ENCODE measurements around the gene ANXA10. TPM values are rescaled to one million over a fixed set of nuclear protein-coding genes. Genes with fewer than 3 reads are reported as not detected.

Gene ANXA10
- total and polyA plus RNA-seq, 2 of the 8 experiments (the other 6 are each of a cell fraction or from before 2014, with no cell fraction given) = not detected

DNA sequence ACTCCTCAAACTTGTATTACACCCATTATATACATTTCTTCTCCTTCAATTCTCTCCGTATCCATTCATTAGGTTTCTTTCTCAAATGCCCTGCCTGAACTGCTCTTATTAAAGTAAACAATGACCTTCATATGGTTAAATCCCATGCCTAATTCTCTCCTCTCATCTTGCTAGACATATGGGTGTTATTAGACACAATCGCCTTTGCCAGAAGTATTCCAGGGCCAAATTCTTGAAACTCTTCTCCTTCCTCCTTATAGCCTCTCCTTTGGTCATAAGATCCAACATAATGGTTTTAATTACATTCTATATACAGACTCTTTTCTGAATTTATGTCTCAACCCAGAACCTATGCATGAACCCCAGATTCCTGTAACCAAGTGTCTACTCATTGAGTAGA, 4.8 kb downstream of the ANXA10 start:
- H3K4me1 ChIP-seq (replicated peaks in 1 of 4; ENCODE audit: control insufficient read depth in 3 of 4, insufficient read depth in 4 of 4, low read length in 3 of 4) = no peaks in the 10 kb centered on the region
- 87 to 100% methylated on average over 1 to 2 of the region's 2 CpGs for WGBS, 2 experiments (ENCODE audit: extremely low coverage in 1 of 2, insufficient coverage in 1 of 2, insufficient read length in 1 of 2, insufficient replicate concordance in 2 of 2, low coverage in 1 of 2, low lambda C conversion rate in 2 of 2, missing lambda C conversion rate in 1 of 2)
- no peak overlapping the region for H3K4me3 ChIP-seq (ENCODE audit: extremely low read depth in 1 of 4, insufficient read depth in 2 of 4, low read depth in 3 of 4, low read length in 4 of 4)
- no peaks in the 10 kb centered on the region for H3K79me2 ChIP-seq (ENCODE audit: control insufficient read depth in 1 of 2, insufficient read depth in 2 of 2, low read length in 2 of 2)
- no peaks in the 10 kb centered on the region for H3K27me3 ChIP-seq (replicated peaks in 1 of 4; ENCODE audit: control insufficient read depth in 3 of 4, extremely low read depth in 1 of 4, insufficient read depth in 3 of 4, low read length in 3 of 4)
- no peak overlapping the region for H3K4ac ChIP-seq (replicated peaks; ENCODE audit: insufficient read length, low read depth, low read length)
- no peak overlapping the region for H2BK20ac ChIP-seq (ENCODE audit: low read length)
- H3K9me3 ChIP-seq (ENCODE audit: insufficient read depth in 2 of 2, low read depth in 1 of 2, low read length in 1 of 2) = no peaks in the 10 kb centered on the region
- no peak overlapping the region for H3K4me2 ChIP-seq (ENCODE audit: insufficient read depth in 1 of 2, low read depth in 2 of 2, low read length in 2 of 2)
- H2AFZ ChIP-seq (ENCODE audit: low read length) = no peak overlapping the region
- FAIRE-seq (no peak), DNase-seq (ENCODE audit: low read depth in 1 of 2, low spot score in 2 of 2) (no peak)
- no peak overlapping the region for H3K23ac ChIP-seq (ENCODE audit: insufficient read length)
- ChIA-PET POLR2A (ENCODE audit: partially characterized antibody) (no interaction called here), CTCF (ENCODE audit: partially characterized antibody) (no interaction called here)
- no peaks in the 10 kb centered on the region for H3K79me1 ChIP-seq (ENCODE audit: low read depth, low read length)
- no peak overlapping the region for H2BK15ac ChIP-seq (ENCODE audit: low read length)
- no peak overlapping the region for H3K27ac ChIP-seq (ENCODE audit: low read depth, low read length)
- no peak overlapping the region for H2BK5ac ChIP-seq (ENCODE audit: low read depth, low read length)
- no peak overlapping the region for H2BK120ac ChIP-seq (replicated peaks; ENCODE audit: low read depth, low read length)
- H2BK12ac ChIP-seq (ENCODE audit: low read depth, low read length) = no peak overlapping the region
- H3K23me2 ChIP-seq (ENCODE audit: low read depth, low read length) = no peaks in the 10 kb centered on the region
- no peak overlapping the region for H3K56ac ChIP-seq (replicated peaks; ENCODE audit: insufficient read length, low read depth, low read length)
- no peak overlapping the region for H3K9ac ChIP-seq (replicated peaks in 1 of 4; ENCODE audit: extremely low read depth in 1 of 4, low read depth in 3 of 4, low read length in 3 of 4)
- H4K5ac ChIP-seq (ENCODE audit: insufficient read length, low read depth, low read length) = no peak overlapping the region
- H3K18ac ChIP-seq (ENCODE audit: extremely low read depth, low read length) = no peak overlapping the region
- no peak overlapping the region for H2AK5ac ChIP-seq (ENCODE audit: low read depth, low read length)
- H3K36me3 ChIP-seq (ENCODE audit: control insufficient read depth in 2 of 4, insufficient read depth in 4 of 4, low read length in 3 of 4) = no peaks in the 10 kb centered on the region
- no peak overlapping the region for H4K8ac ChIP-seq (ENCODE audit: extremely low read depth, insufficient read depth, low read length)
- no peak overlapping the region for H3K14ac ChIP-seq (ENCODE audit: insufficient read length)
- no peak overlapping the region for H4K91ac ChIP-seq (replicated peaks; ENCODE audit: insufficient read length, low read length)
- H4K20me1 ChIP-seq (replicated peaks in 1 of 2; ENCODE audit: control insufficient read depth in 1 of 2, insufficient read depth in 2 of 2, low read length in 2 of 2) = no peaks in the 10 kb centered on the region
- TF ChIP-seq CBX5 (IDR thresholded peaks at IDR 0.05; ENCODE audit: low read depth, low read length) (no peak), KDM1A (IDR thresholded peaks at IDR 0.05; ENCODE audit: borderline replicate concordance, low read length) (no peak), ATF3 (IDR thresholded peaks at IDR 0.05; ENCODE audit: insufficient read depth, low read depth, low read length) (no peak), BACH1 (IDR thresholded peaks at IDR 0.05; ENCODE audit: low read length) (no peak), POLR2A (IDR thresholded peaks at IDR 0.05; ENCODE audit: control extremely low read depth in 1 of 2, low read depth in 2 of 2, low read length in 2 of 2) (no peak), TCF12 (IDR thresholded peaks at IDR 0.05; ENCODE audit: low read depth, low read length) (no peak), HDAC2 (IDR thresholded peaks at IDR 0.05; ENCODE audit: borderline replicate concordance in 1 of 2, low read depth in 2 of 2, low read length in 2 of 2) (no peak), TAF7 (optimal IDR thresholded peaks at IDR 0.05; ENCODE audit: borderline replicate concordance, low read depth, low read length) (no peak), RFX5 (IDR thresholded peaks at IDR 0.05; ENCODE audit: borderline replicate concordance, low read depth, low read length) (no peak), TBP (IDR thresholded peaks at IDR 0.05; ENCODE audit: low read depth, low read length) (no peak), BCL11A (IDR thresholded peaks at IDR 0.05; ENCODE audit: low read depth in 2 of 2, low read length in 2 of 2) (no peak), SP2 (IDR thresholded peaks at IDR 0.05; ENCODE audit: low read length) (no peak), SP1 (IDR thresholded peaks at IDR 0.05; ENCODE audit: low read depth, low read length) (no peak), POU5F1 (IDR thresholded peaks at IDR 0.05; ENCODE audit: low read depth, low read length) (no peak), ASH2L (IDR thresholded peaks at IDR 0.05; ENCODE audit: low read length) (no peak), RBBP5 (IDR thresholded peaks at IDR 0.05; ENCODE audit: borderline replicate concordance, low read depth, low read length) (no peak)

Measured in H1 (cell line).